ENCODE results near the gene GPRC5C. TPM values are rescaled to one million over a fixed set of nuclear protein-coding genes. Genes with fewer than 3 reads are reported as not detected.
A peak's percentile ranks its signal among the peaks of the same experiment; 100 is the strongest.

The GPRC5C gene
- total and polyA plus RNA-seq, 2 of the 13 experiments (the other 11 are each of a cell fraction or from before 2014, with no cell fraction given): 85.6 to 300 TPM

- TF ChIP-seq ZNF776 (CRISPR knock-in tag; IDR thresholded peaks at IDR 0.05): peak; percentile 36; the same call in 1 of the 2 replicates
- TF ChIP-seq SRF (IDR thresholded peaks at IDR 0.05; ENCODE audit: low read depth, low read length): no peak
- TF ChIP-seq ZNF563 (CRISPR knock-in tag; IDR thresholded peaks at IDR 0.05): peak; percentile 59; the same call in 1 of the 2 replicates
- no peak for TF ChIP-seq SYNCRIP (IDR thresholded peaks at IDR 0.05; ENCODE audit: insufficient read depth, low read depth, low read length)
- TF ChIP-seq CAMTA2 (CRISPR knock-in tag; IDR thresholded peaks at IDR 0.05; ENCODE audit: borderline replicate concordance): peak; percentile 77; the same call in 1 of the 2 replicates
- TF ChIP-seq FOXO1 (CRISPR knock-in tag; IDR thresholded peaks at IDR 0.05): no peak
- TF ChIP-seq ZNF333 (CRISPR knock-in tag; IDR thresholded peaks at IDR 0.05; ENCODE audit: borderline replicate concordance): 0 out of 2 replicates have a peak, but pooled peaks have one; percentile 73
Observed at GRCh38 chr17:74443516-74444296, 11.8 kb downstream of the GPRC5C start (continued).

GRCh38 chr17:74444406-74444805, 12.5 kb downstream of the GPRC5C start:
- intact Hi-C loops (cut with micrococcal nuclease; ENCODE audit: unreplicated experiment): no loop called here
- no peak overlapping the region for H3K9ac ChIP-seq (ENCODE audit: insufficient read depth, low read depth, low read length)
- ChIA-PET CTCF (ENCODE audit: low intra/inter-chr PET ratio, low total read pairs) (no interaction called here), POLR2A (interaction anchor here (1.0 to 5.6 kb wide), 11 partner anchors 8 to 292 kb away, joined by 3 to 126 read pairs (median 6); partner anchors contain the start of gene RAB37)
- peak overlapping the region; percentile 96 for H3K27ac ChIP-seq (ENCODE audit: extremely low read length, insufficient read depth, low read length)
- no peaks in the 10 kb centered on the region for H3K9me3 ChIP-seq (ENCODE audit: low read length)
- BruUV-seq (replicated peaks): TSS peak; percentile 33
- DNase-seq (ENCODE audit: low spot score) (no peak), ATAC-seq (no peak), FAIRE-seq (no peak)
- peaks cover 6% of the 10 kb centered on the region for H3K79me2 ChIP-seq (ENCODE audit: insufficient read depth, low read length)
- TF ChIP-seq, protein P1, sequence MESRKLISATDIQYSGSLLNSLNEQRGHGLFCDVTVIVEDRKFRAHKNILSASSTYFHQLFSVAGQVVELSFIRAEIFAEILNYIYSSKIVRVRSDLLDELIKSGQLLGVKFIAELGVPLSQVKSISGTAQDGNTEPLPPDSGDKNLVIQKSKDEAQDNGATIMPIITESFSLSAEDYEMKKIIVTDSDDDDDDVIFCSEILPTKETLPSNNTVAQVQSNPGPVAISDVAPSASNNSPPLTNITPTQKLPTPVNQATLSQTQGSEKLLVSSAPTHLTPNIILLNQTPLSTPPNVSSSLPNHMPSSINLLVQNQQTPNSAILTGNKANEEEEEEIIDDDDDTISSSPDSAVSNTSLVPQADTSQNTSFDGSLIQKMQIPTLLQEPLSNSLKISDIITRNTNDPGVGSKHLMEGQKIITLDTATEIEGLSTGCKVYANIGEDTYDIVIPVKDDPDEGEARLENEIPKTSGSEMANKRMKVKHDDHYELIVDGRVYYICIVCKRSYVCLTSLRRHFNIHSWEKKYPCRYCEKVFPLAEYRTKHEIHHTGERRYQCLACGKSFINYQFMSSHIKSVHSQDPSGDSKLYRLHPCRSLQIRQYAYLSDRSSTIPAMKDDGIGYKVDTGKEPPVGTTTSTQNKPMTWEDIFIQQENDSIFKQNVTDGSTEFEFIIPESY (CRISPR knock-in tag; IDR thresholded peaks at IDR 0.05): peak; percentile 79
- TF ChIP-seq, protein P2, sequence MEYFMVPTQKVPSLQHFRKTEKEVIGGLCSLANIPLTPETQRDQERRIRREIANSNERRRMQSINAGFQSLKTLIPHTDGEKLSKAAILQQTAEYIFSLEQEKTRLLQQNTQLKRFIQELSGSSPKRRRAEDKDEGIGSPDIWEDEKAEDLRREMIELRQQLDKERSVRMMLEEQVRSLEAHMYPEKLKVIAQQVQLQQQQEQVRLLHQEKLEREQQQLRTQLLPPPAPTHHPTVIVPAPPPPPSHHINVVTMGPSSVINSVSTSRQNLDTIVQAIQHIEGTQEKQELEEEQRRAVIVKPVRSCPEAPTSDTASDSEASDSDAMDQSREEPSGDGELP (IDR thresholded peaks at IDR 0.05; ENCODE audit: borderline replicate concordance, low read depth): peak; percentile 17; the same call in 1 of the 2 replicates
- no peak for TF ChIP-seq ZNF552 (CRISPR knock-in tag; IDR thresholded peaks at IDR 0.05; ENCODE audit: borderline replicate concordance)
- peak; percentile 27; the same call in 1 of the 2 replicates for TF ChIP-seq ZNF768 (CRISPR knock-in tag; IDR thresholded peaks at IDR 0.05)
- TF ChIP-seq TBX2 (CRISPR knock-in tag; IDR thresholded peaks at IDR 0.05; ENCODE audit: borderline replicate concordance): 0 out of 2 replicates have a peak, but pooled peaks have one; percentile 21
- TF ChIP-seq HES4 (CRISPR knock-in tag; IDR thresholded peaks at IDR 0.05; ENCODE audit: borderline replicate concordance): 0 out of 2 replicates have a peak, but pooled peaks have one; percentile 24
- no peak for TF ChIP-seq ZBTB8A (CRISPR knock-in tag; IDR thresholded peaks at IDR 0.05; ENCODE audit: borderline replicate concordance, low read depth)
- no peak for TF ChIP-seq HIVEP1 (CRISPR knock-in tag; IDR thresholded peaks at IDR 0.05)
- TF ChIP-seq ZBTB38 (CRISPR knock-in tag; IDR thresholded peaks at IDR 0.05): peak; percentile 77; the same call in 1 of the 2 replicates
- no peak for TF ChIP-seq KDM4B (CRISPR knock-in tag; IDR thresholded peaks at IDR 0.05)
- TF ChIP-seq HDAC1 (CRISPR knock-in tag; IDR thresholded peaks at IDR 0.05): 0 out of 2 replicates have a peak, but pooled peaks have one; percentile 36
- no peak overlapping the region for H3K4me3 ChIP-seq (replicated peaks in 1 of 3; ENCODE audit: insufficient read depth in 1 of 3, low read depth in 2 of 3, low read length in 3 of 3)
- H3K4me1 ChIP-seq (ENCODE audit: insufficient read depth, low read length): peaks cover 37% of the 10 kb centered on the region
- H4K20me1 ChIP-seq (ENCODE audit: insufficient read depth, low read length): peaks cover 7% of the 10 kb centered on the region; the same call in 1 of the 2 replicates
- WGBS (ENCODE audit: low lambda C conversion rate): 83% methylated on average over 12 of the region's 12 CpGs
- no peaks in the 10 kb centered on the region for H3K27me3 ChIP-seq (ENCODE audit: control insufficient read depth in 1 of 2, insufficient read depth in 2 of 2, low read length in 2 of 2)
- H3K4me2 ChIP-seq (ENCODE audit: low read depth, low read length): 0 out of 2 replicates have a peak overlapping the region, but pooled peaks have one; percentile 91
- peaks cover 36 to 62% of the 10 kb centered on the region in 2 experiments for H3K36me3 ChIP-seq (replicated peaks in 1 of 2; ENCODE audit: control insufficient read depth in 1 of 2, insufficient read depth in 2 of 2, low read length in 2 of 2)
- in situ Hi-C loops (cut with HindIII; ENCODE audit: extremely low pct_ligation_motif_present, low pct_unique_long_range_greater_than_20kb): loop anchor here (25.0 kb wide), 2 partner anchors 657 to 1157 kb away; no protein-coding TSS in a partner anchor
- no peak overlapping the region for H2AFZ ChIP-seq (ENCODE audit: low read length)

Data from HepG2 (cell line).